Fibroblast of villous mesenchyme (primary cell): ENCODE measurements around the gene SPATA2. TPM values are rescaled to one million over a fixed set of nuclear protein-coding genes. Genes with fewer than 3 reads are reported as not detected.

Experiments used
- DNase-seq: peaks from one replicate; pipeline ENCODE4 v3.0.0-alpha.2; 2010; ENCODE audit warnings: low read depth
- H3K4me3 ChIP-seq: 2 replicates; pipeline ENCODE4 v1.5.1; 2011; ENCODE audit warnings: low read depth, mild to moderate bottlenecking, low read length
- CTCF ChIP-seq: IDR thresholded peaks from 2 replicates; pipeline ENCODE4 v1.5.1; 2012; ENCODE audit warnings: low read depth, mild to moderate bottlenecking, low read length; ENCODE audit not compliant: insufficient read depth
- total RNA-seq: library from RNA; depleted of rRNA; stranded (reverse); fragments of >200 nt; gene quantifications from 2 replicates; pipeline ENCODE4 v1.2.3, GENCODE V29; 2012

Gene SPATA2
- total RNA-seq, 1 donor: 3.9 TPM

GRCh38 chr20:49916146-49917002 lies 1.0 kb upstream of the SPATA2 start:
- TF ChIP-seq CTCF: no peak
- peak overlapping the region; percentile 83 for H3K4me3 ChIP-seq
- peak; percentile 55 for DNase-seq

- no peak for TF ChIP-seq CTCF
- DNase-seq: no peak
- H3K4me3 ChIP-seq: peak overlapping the region; percentile 83
Measured at GRCh38 chr20:49915118-49915379, 280 bp downstream of the SPATA2 start.

GRCh38 chr20:49914310-49915117 lies 815 bp downstream of the SPATA2 start:
- peak overlapping the region; percentile 83 for H3K4me3 ChIP-seq
- no peak for TF ChIP-seq CTCF
- no peak for DNase-seq

- H3K4me3 ChIP-seq: peak overlapping the region; percentile 83
- peak; percentile 42 for DNase-seq
- TF ChIP-seq CTCF: no peak
Measured at GRCh38 chr20:49913399-49914047, 1.8 kb downstream of the SPATA2 start.

GRCh38 chr20:49910340-49910706 lies 5.0 kb downstream of the SPATA2 start:
- no peak for DNase-seq
- no peak overlapping the region for H3K4me3 ChIP-seq
- TF ChIP-seq CTCF: no peak

- TF ChIP-seq CTCF: peak; percentile 18
- H3K4me3 ChIP-seq: no peak overlapping the region
- no peak for DNase-seq
Measured at GRCh38 chr20:49909499-49910339, 5.6 kb downstream of the SPATA2 start.
